ENCODE results near the gene ULBP1.
"Not testable (repeated sequence)": the region's sequence is repeated elsewhere in the genome, so short reads cannot be mapped to it uniquely, and the experiment has no call there.

The ULBP1 gene, protein sequence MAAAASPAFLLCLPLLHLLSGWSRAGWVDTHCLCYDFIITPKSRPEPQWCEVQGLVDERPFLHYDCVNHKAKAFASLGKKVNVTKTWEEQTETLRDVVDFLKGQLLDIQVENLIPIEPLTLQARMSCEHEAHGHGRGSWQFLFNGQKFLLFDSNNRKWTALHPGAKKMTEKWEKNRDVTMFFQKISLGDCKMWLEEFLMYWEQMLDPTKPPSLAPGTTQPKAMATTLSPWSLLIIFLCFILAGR

DNA sequence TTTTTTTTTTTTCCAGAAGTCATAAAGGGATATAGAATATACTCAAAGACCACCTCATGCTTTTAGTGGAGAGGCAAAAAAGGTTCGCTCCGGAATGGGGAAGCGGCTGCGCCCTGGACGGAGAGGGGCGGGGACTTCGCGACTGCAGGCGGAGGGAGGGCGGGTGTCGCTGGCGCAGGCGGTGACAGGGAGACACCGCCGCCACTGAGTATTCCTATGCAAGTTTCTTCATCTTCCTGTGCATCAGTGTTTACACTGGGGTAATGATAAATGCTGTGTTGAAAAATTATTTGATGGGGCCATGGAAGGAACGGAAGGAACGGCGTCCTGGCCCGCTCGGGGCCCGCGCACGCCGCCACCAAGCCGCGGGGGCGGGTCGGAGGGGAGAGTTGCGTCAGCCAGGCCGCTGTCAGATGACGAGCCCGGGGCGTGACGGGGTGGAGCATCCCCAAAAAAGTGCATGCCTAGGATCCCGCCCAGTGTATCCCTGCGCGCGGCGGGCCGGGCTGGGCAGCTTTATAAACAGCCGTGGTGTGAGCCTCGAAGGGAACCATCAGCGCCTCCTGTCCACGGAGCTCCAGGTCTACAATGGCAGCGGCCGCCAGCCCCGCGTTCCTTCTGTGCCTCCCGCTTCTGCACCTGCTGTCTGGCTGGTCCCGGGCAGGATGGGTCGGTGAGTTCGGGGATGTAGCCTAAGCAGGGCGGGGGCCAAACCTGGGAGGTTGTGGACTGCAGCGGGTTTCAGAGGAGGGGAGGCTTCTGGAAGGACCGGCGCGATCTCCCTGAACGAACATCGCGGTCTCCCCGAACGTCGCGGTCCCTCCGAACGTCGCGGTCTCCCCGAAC lies at the start of gene ULBP1:
ULBP1 (plus strand) TSS at position 482 of the 846 bp plus-strand sequence; CDS start at position 589, 107 bp downstream.
- peak; percentile 38 for DNase-seq

DNA sequence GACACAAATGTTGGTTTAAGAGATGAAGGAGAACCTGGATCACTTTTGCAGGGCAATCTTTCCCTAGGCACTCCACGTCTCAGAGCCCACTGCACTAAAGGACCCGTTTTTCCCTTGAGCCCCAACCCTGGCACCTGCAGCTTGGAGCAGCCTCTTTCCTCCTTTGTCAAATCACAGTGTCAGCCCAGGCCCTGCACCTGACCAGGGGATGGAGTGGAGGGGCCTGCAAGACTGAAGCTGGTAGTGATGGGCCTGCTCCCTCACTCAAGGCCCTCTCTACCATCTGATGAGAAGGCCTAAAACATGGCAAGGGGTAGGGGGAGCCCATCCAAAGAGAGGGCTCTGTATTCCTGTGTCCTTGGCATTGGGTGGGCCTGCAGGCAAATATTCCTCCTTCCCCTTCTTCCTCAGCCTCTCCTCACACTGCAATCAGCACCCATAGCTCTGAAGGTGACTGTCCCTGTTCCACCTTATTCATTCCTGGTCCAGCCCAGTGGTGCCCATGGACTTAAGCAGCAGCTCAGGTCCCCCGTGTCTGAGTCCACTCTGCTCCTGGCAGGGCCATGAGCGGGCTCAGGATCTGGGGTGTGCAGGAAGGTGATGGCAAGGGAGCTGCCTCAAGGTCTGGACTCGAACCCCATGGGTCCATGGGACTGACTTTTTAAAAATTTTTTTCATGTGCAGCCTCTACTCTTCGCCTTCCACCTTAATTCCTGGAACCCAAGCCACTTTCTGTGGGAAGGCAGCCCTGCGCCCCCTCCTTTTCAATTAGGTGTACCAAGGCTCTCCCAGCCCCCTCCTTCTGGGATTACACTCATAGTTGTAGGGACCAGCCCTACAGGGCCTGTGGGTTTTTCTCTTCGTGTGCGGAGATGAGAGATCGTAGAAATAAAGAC lies 47.5 kb upstream of the ULBP1 start:
- no peak for DNase-seq

DNA sequence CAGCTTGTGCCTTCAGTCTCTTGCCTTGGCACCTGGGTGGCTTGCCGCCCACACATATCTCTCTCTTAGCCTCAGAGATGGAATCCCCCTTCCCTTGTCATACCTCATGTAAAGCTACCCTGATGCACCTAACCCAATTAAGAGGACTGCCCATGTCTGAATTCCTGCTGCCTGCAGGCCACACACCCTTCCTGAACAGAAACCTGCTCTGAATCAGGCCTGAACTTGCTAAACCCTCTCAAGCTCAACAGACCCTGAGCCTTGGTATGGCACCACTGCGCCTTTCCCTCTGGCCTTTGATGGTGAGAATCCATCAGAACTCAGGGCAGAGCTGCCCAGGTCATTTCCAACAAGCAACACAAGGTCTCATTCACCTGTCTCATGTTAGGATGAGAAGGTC lies 46.1 kb upstream of the ULBP1 start:
- no peak for DNase-seq

DNA sequence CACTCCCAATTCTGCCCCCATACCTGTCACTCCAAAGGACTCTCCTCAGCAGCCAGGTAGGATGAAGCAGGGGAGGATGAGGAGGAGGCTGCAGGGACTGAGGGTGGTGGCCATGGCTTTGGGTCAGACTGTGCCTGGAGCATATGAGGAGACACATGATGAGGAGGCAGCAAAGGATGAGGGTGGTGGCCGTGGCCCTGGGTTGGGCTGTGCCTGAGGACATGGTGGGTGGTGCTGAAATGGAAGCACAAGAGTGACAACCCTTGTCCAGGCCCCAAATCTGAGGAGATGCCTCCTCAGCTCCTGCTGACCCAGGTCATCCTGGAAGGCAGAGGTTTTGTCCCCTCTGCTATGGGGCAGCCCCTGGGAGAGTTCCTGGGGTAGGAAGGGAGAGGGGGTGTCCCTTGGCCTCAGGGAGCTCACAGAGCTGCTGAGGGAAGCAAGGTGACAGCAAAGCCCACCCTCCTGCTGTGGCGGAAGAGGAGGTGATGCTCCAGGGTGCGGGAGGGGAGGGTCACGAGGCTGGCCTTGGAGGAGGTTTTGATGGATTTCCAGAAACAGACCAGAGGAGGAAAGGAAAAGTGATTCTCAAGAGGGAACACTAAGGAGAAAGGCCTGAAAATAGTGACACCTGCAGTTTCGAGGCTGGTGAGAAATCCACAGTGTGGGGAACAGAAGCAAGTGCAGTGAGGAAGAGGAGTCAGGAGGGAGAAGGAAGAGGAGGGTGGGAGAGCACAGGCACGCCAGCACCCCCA lies 45.4 kb upstream of the ULBP1 start:
- DNase-seq: no peak

DNA sequence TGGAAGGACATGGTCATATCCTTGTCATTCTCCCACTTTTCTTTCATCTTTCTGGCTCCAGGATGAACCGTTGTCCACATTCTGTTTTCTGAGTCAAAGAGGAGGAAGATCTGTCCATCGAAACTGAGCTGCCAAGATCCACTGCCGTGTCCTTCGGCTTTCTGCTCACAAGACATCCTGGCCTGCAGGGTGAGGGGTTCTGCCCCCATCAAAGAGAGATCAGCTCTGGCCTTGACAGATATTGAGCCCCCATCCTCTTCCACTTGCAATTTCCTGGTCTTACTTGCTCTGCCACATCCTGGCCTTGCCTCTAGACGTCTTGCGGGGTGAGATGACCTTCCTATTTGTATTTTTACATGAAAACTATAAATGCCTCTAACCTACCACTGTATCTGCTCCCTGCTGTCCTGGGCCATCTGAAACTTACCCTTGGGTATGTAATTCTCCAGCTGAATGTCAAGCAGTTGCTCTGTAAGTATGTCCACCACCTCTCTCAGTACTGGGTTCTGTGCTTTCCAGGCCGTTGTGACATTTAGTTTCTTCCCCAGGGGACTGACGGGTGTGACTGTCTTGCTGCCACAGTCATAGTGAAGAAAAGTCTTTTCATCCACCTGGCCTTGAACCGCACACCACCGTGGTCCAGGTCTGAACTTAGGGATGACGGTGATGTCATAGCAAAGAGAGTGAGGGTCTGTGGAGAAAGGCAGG lies 44.5 kb upstream of the ULBP1 start:
- not testable (repeated sequence) for DNase-seq

DNA sequence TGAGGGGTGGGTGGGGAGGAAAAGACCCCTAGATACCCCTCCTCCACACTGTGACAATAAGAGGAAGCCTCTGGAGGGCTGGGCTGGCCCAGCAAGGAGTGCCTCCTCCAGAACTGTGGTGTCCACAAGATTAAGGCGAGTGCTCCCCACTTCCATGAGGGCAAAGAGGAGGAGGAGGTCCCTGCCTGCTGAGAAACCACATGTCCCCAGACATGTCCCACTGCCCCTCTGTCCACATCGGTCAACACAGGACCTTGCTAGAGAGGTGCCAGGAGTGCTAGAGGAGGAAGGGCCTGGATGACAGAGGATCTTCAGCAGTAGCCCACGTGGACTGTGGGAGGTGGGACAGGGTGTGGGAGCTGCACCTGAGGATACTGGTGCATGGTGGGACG lies 43.9 kb upstream of the ULBP1 start:
- no peak for DNase-seq

DNA sequence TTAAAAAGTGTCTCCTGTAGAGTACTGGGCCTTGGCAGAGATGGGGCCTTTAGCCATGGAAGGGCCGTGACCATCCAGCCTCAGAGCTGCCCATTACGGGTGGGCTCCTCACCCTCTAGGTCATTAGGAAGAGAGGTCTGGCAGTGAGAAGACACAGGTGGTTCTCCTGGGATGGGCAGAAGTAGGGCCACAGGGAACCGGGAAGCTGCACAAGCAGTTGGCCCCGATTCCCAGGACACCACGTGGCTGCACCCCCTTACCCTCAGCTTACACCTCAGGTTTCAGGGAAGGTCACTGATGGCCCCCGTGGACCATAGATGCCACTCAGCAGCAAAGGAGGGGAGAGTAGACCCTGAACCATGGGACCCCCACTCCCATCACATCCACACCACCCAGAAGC lies 42.4 kb upstream of the ULBP1 start:
- no peak for DNase-seq

DNA sequence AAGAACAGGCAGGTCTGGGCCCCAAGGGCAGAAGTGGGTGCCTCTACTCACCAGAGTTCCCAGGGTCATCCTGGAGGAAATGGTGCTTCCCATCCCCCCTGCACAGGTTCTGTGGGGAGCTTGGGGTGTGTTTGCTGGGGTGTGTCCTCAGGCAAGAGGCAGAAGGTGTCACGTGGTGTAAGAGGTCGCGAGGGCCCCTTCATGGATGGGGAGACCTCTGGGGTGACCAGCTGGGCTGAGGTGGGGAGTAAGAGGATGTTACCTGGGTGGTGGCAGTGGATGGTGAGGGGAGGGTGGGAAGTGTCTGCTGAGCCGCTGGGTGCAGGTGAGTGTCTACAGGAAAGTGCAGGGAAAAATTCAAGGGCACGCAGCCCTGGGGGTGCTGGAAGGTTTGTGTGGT lies 41.7 kb upstream of the ULBP1 start:
- DNase-seq: not testable (repeated sequence)

DNA sequence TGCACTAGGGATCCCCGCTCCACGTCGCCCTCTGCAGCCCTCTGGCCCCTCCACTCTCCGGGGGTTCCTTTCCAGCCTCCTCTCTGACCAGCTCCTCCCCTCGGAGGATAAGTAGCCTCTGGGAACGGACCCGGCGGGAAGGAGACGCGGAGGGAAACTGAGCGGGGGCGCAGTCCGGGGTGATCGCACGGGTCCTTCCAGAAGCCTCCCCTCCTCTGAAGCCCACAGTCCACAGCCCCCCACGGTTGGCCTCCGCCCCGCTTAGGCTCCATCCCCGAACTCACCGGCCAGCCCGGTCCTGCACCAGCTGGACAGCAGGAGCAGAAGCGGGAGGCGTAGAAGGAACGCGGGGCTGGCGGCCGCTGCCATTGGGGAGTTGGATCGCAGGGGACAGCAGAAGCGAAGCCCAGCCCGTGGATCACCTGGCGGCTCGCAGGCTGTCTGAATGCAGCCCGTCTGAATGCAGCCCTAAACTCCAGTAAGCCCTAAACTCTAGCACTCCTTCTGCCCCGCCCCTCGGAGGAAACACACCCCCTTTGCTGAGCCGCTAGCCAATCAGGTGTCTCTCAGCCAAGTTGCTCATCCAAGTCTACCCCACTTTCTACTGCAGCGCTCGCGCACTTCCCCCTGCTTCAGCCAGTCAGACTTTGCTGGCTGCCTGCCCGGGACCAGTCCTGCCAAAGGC lies 41.0 kb upstream of the ULBP1 start, which contains the start of gene RAET1G:
RAET1G (minus strand) TSS at position 480 of the 685 bp plus-strand sequence; CDS start at position 369, 111 bp downstream.
- DNase-seq: peak; percentile 55

DNA sequence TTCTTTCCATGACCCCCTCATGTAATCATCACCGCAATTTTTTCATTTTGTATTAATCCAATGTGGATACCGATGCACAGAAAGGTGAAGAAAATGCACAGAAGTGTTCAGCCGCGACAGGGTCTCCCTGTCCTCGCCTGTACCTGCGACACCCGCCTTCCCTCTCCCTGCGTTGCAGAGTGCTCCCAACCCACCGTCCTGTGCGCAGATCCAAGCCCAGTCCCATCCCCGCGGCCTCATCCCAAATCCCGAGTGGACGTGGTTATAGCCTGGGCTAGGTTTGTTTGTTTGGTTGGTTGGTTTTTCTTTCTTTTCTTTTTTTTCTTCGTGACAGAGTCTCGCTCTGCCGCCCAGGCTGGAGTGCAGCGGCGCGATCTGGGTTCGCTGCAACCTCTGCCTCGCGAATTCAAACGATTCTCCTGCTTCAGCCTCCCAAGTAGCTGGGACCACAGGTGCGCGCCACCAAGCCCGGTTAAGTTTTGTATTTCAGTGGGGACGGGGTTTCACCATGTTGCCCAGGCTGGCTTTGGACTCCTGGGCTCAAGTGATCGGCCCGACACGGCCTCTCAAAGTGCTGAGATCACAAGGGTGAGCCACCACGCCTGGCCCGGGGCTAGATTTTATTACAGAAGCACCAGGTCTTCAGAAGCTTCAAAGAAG lies 40.3 kb upstream of the ULBP1 start:
- no peak for DNase-seq

DNA sequence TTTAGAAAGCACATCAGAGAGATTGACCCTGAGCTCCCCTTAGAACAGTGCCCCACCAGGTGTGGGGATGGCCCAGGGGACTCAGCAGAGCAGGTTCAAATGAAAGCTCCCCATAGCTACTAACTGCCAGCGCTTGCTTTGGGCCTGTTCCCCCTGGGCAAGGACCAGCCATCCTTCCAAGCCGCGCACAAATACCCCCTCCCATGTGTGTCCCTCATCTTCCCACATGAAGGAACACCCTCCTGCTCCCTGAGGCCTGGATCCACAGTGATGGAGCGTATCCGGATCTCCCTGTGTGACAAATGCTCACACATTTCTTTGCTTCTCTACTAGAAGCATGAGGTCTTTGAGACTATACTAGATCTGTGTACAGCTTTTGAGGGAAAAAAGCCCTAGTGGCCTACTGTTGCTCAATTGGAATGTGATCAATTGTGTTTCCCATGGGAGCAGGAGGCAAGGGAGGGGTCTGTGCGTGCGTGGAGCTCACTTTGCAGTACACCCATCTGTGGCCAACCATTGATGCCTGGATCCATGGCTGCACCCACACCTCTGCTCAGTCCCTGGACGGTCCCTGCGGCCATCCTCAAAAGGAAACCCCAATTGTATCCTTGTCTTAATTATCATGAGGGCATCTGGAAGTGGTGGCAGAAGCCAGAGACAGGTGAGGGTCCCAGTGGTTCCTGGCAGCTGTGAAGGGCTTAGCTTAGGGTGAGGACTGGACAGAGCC lies 39.4 kb upstream of the ULBP1 start:
- DNase-seq: no peak

DNA sequence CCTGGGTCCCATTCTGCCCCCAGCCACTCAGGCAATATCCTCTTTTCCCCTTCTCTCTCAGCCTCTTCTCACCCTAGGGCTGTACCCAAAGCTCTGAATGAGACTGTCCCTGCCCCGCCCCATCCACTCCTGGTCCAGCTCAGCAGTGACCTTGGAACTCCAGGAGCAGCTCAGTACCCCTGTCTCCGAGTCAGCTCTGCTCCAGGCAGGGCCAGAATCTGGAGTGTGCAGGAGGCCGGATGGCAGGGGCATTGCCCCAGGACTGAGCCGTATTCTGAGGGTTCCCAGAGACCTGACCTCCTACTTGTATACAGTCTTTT lies 38.9 kb upstream of the ULBP1 start:
- no peak for DNase-seq

DNA sequence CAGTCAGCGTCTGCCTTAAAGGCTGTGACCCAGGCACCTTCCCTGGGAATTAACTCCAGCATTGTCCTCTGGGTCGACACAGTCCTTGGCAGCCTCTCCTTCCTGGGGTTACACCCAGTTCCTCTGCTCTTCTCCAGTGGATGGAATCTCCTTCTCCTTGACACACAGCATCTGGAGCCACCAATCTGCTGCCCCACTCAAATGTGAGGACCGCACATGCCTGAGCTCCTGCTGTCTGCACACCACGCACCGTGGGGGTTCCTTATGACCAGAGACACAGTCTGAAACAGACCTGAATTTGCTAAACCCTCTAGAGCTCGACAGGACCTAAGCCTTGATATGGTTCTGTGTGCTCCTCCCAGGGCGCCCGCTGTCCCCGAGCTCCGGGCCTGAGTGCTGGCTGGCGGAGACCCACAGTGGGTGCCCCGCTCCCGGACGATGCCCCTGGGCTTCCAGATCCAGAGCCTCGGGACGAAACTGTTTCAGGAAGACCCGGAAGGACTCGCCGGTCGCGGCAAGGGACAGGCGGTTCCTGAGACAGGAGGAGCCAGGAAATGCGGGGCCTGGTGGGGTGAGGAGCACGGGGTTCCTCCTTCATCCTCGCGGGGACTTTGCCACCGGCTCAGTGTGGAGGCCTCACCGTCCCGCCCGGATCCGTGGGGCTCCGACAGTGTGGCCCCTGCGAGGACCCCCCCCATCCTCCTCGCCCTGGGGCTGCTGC lies 38.3 kb upstream of the ULBP1 start:
- no peak for DNase-seq

DNA sequence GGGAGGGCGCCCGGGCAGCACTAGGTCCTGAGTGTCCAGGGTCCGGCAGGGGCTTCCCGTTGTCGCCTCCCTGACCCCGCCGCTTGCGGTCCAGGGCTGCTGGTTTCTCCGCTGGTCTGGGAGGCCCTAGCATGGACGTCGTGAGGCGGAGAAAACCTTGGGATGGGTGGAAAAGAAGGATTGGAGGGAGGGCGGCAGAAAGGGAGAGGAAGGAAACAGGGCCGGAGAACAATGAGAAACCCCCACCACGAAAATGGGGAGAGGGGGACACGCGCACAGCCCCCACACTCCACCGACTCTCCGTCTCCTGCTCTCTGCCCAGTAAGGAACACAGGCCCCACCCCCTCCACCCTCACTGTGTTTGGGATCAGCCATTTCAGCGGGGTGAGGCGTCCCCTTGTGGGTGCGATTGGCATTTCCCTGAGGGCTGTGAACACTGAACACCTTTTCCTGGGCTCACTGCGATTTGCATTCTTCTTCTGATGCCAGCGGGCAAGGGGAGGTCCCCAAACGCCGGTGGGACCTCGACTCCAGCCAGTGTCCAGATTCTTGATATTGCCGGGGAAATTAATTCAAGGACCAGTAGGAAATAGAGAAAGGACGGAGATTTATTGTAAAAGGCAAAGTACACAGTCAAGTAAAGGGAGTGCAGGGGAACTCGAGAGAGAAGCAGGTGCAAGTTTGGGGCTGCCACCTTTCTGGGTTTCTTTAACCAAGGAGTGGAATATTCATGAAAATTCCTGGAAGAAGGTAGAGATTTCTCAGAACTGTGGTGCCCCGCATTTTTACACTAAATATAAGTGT lies 37.6 kb upstream of the ULBP1 start:
- DNase-seq: peak; percentile 82

DNA sequence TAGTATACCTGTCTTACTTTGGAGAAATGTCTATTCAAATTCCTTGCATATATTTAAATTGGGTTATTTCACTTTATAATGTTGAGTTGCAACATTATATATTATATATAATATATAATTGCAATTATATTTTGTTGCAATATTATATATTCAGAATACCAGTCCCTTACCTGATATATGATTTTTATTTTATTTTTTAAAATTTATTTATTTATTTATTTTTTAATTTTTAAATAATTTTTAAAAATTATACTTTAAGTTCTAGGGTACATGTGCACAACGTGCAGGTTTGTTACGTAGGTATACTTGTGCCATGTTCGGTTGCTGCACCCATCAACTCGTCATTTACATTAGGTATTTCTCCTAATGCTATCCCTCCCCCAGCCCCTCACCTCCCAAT lies 36.7 kb upstream of the ULBP1 start:
- DNase-seq: not testable (repeated sequence)

DNA sequence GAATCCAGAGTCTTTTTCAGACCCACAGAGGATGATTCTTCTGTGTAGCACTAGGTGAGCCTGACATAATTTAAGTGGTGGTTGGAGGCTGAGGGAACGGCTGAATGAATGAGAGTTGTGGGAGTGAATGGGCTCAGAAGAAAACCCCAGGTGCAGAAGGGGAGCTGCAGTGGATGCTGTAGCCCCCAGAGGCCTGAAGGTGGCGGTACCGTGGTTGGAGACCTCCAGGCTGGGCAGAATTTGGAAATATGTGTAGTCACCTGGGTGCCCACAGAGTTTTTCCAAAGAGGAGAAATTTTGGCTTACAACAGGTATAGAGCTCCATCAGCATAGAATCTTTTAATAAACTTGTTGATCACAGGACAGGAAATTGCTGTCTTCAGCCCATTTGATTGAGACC lies 34.3 kb upstream of the ULBP1 start:
- no peak for DNase-seq

DNA sequence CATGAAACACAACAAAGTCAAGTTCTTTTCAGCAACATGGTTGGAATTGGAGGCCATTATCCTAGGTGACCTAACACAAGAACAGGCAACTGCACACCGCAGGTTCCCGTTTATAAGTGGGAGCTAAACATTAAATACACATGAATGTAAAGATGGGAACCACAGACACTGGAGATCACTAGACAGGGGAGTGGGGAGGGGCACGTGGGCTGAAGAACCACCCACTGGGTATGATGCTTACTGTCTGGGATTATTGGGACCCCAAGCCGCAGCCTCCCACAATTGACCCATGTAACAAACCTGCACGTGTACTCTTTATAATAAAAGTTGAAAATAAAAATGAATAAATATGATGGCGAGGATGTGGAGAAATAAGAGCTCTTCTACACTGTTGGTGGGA lies 32.2 kb upstream of the ULBP1 start:
- DNase-seq: no peak

DNA sequence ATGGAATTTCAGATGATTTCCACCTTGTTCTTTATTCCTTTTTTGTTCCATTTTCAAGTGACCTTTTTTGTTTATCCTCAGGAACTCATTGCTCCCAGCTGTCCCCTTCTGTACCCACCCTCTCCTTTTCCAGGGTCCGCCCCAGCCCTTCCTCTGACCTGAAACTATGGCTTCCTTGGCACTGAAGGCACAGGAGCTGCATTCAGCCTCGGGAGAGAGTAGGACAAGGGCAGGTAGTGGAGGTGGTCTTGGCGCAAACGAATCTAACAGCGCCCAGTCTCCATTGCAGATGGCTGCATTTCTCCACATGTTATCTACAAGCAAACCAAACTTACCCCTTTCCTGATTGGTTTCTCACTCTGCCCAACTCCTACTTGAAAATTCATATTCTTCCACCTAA lies 30.7 kb upstream of the ULBP1 start:
- no peak for DNase-seq

DNA sequence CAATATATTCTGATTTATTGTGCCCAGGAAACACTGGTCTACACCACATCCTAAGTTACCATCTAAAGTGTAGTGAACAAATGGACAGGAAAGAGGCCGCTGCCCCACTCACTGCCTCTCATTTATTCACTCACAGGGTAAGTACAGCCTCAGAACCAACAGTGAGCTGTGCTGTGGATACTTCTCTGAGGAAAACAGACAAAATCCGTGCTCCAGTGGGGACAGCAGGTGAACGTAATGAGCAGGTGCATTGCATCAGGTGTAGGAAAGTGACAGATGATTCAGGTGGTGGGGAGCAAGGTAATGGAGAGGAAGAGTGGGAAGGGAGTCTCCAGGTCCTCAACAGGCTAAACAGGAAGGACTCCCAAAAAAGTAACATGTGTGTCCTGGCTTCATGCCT lies 30.3 kb upstream of the ULBP1 start:
- DNase-seq: no peak

Measured in NCI-H2107 (cell line).